Measurements from ENCODE around the gene CCT7.

CCT7 gene

DNA sequence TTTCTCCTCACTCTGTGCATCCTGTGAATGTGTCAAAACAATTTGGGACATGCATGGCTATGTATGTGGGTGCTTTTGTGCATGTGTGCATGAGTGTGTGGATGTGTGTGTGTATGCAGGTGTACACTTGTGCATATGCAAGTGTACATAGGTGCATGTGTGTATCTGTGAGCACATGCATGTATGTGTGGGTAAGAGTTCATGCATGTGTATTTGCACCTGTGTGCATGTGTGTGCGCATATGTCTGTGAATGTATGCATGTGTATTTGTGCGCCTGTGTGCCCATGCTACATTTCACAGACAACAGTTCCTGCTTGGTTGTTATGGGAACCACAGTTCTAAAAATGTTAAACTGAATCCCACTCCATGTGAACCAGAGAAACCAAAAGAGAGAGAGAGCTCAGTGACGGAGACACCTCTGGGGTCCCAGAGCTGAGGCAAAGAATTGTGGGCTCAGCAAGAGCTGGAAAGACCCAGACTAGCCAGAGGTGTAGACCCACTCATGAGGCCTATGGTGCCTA, 52.1 kb downstream of the CCT7 start:
- FAIRE-seq (no peak), DNase-seq (ENCODE audit: insufficient read length, low spot score) (no peak)
- TF ChIP-seq TAF1 (IDR thresholded peaks at IDR 0.05; ENCODE audit: low read depth, low read length), result no peak
- TF ChIP-seq POLR2A (IDR thresholded peaks at IDR 0.05; ENCODE audit: low read depth, low read length), result no peak
- no peak for TF ChIP-seq POU2F2 (IDR thresholded peaks at IDR 0.05; ENCODE audit: low read depth, low read length)
- TF ChIP-seq PAX5 (IDR thresholded peaks at IDR 0.05; ENCODE audit: insufficient read depth, low read length, severe bottlenecking), result no peak
- no peak for TF ChIP-seq SPI1 (IDR thresholded peaks at IDR 0.05; ENCODE audit: low read depth, low read length)
- TF ChIP-seq POLR2AphosphoS5 (IDR thresholded peaks at IDR 0.05; ENCODE audit: low read depth, low read length), result no peak

DNA sequence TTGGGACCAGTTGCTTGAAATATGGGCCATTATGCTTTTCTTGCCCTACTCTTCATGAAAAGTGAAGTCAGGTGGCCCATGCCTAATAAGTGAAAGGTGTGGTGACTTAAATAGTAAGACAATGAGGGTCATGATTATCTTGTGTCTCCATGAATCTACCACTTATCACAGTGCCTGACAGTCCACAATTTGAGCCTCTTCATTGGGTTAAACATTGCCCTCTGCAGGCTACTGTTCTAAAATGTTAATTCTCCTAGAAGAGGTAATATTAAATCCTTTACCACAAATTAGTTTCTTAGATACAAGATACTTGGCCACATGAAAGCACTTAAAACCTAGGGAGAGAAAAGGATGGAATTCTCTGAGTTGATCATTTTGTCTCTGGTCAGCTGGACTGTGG, 55.2 kb downstream of the CCT7 start:
- TF ChIP-seq TAF1 (IDR thresholded peaks at IDR 0.05; ENCODE audit: low read depth, low read length) (no peak), PAX5 (IDR thresholded peaks at IDR 0.05; ENCODE audit: insufficient read depth, low read length, severe bottlenecking) (no peak), POLR2AphosphoS5 (IDR thresholded peaks at IDR 0.05; ENCODE audit: low read depth, low read length) (no peak), POLR2A (IDR thresholded peaks at IDR 0.05; ENCODE audit: low read depth, low read length) (no peak), POU2F2 (IDR thresholded peaks at IDR 0.05; ENCODE audit: low read depth, low read length) (no peak), SPI1 (IDR thresholded peaks at IDR 0.05; ENCODE audit: low read depth, low read length) (no peak)
- no peak for DNase-seq (ENCODE audit: insufficient read length, low spot score)
- FAIRE-seq, result no peak

DNA sequence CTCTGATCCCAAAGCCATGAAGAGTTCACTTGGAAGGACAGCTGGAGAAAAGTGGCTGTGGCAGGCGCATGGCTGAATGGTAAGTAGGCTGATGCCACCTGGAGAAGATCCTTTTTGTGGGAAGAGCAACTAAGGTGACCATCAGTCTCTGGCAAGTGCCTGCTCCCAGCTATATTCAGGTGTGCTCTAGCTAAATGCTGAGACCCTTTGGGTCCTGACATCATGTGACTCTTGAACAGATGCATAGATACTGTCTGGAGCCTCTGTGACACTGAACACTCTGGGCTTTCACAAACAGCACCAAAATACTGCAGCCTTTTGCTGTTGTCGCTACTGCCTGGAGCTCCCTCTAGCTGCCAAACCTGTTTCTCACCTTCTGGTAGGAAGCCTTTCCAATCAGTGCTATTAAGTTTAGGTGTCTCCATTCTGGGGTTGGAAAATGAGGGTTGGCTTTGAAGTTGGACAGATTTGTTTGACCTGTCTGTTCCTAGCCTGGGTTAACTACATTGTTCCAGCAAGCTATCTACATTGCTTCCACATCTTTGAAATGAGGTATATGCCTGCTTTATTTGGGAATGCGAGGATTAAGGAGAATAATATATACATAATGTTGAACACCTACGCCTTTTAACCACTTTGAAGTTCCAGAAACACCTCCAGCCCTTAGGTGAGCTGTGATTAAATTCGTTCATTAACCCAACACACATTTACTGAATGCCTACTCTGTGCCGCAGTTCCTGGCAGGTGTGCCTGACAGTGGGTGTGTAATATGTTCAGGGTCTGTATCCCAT, 56.1 kb downstream of the CCT7 start:
- DNase-seq (ENCODE audit: insufficient read length, low spot score) (no peak), FAIRE-seq (peak; percentile 69)

DNA sequence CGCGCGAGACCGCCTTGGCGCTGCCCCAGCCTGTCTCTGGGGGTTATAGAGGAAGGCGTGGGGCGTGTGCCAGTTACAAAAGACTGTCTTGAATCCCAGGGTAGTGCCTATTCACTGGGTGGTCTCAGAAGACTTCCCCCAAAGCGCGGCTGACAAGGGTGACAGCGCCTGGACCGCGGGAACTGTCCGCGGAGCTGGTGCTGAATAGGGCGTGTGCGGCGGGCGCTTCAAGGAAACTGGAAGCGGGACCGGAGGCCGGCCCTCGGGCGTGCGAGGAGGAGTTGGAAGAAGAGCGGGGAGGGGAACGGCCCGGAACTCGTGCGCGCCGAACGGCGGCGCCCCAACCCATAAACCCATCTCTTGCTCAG, 57.0 kb downstream of the CCT7 start:
- FAIRE-seq, result no peak
- DNase-seq (ENCODE audit: insufficient read length, low spot score), result no peak
- TF ChIP-seq POLR2A (IDR thresholded peaks at IDR 0.05; ENCODE audit: low read depth, low read length), result no peak
- no peak for TF ChIP-seq POU2F2 (IDR thresholded peaks at IDR 0.05; ENCODE audit: low read depth, low read length)
- TF ChIP-seq POLR2AphosphoS5 (IDR thresholded peaks at IDR 0.05; ENCODE audit: low read depth, low read length), result no peak
- TF ChIP-seq PAX5 (IDR thresholded peaks at IDR 0.05; ENCODE audit: insufficient read depth, low read length, severe bottlenecking), result no peak
- TF ChIP-seq TAF1 (IDR thresholded peaks at IDR 0.05; ENCODE audit: low read depth, low read length), result no peak
- TF ChIP-seq SPI1 (IDR thresholded peaks at IDR 0.05; ENCODE audit: low read depth, low read length), result no peak

More for the DNA sequence above, 56.1 kb downstream of the CCT7 start:
- TF ChIP-seq POLR2A (IDR thresholded peaks at IDR 0.05; ENCODE audit: low read depth, low read length) (no peak), SPI1 (IDR thresholded peaks at IDR 0.05; ENCODE audit: low read depth, low read length) (no peak), POLR2AphosphoS5 (IDR thresholded peaks at IDR 0.05; ENCODE audit: low read depth, low read length) (no peak), PAX5 (IDR thresholded peaks at IDR 0.05; ENCODE audit: insufficient read depth, low read length, severe bottlenecking) (no peak), POU2F2 (IDR thresholded peaks at IDR 0.05; ENCODE audit: low read depth, low read length) (no peak), TAF1 (IDR thresholded peaks at IDR 0.05; ENCODE audit: low read depth, low read length) (no peak)

DNA sequence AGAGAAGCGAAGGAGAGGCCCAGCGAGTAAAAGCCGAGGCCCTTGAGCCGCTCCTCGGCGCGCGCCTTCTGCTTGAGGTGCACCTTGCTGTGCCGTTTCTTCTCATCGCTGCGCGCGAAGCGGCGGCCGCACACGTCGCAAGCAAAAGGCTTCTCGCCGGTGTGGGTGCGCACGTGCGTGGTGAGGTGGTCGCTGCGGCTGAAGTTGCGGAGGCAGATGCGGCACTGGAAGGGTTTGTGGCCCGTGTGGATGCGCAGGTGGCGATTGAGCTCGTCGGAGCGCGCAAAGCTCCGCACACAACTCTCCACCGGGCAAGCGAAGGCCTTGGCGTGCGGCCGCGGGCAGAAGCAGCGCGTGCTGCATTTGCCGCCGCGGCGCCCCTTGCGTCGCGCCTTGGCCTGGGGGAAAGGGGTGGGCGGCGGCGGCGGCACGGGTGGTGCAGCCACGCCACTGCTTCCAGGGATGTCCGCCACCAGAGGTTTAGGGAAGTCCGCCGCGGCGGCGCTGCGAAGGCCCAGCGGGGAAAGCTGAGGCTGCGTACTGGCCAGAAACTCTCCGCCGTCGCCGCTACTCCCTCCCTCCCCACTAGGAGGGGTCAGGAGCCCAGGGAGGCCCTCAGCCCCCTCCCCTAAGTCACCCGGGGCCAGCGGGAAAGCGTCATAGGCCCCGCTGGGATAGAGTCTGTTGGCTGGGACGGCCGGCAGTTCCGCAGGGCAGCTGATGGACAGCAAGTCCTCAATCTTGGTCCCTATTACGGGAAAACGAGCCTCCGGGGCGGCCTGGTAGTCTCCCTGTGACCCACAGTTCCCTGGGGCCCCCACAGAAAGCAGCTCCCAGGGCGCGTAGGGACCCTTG, 57.6 kb downstream of the CCT7 start:
- no peak for DNase-seq (ENCODE audit: insufficient read length, low spot score)
- FAIRE-seq, result no peak
- TF ChIP-seq SPI1 (IDR thresholded peaks at IDR 0.05; ENCODE audit: low read depth, low read length) (no peak), POLR2AphosphoS5 (IDR thresholded peaks at IDR 0.05; ENCODE audit: low read depth, low read length) (no peak), POU2F2 (IDR thresholded peaks at IDR 0.05; ENCODE audit: low read depth, low read length) (no peak), POLR2A (IDR thresholded peaks at IDR 0.05; ENCODE audit: low read depth, low read length) (no peak)

- TF ChIP-seq SPI1 (IDR thresholded peaks at IDR 0.05; ENCODE audit: low read depth, low read length) (no peak), POLR2A (IDR thresholded peaks at IDR 0.05; ENCODE audit: low read depth, low read length) (no peak), TAF1 (IDR thresholded peaks at IDR 0.05; ENCODE audit: low read depth, low read length) (no peak), POLR2AphosphoS5 (IDR thresholded peaks at IDR 0.05; ENCODE audit: low read depth, low read length) (no peak), PAX5 (IDR thresholded peaks at IDR 0.05; ENCODE audit: insufficient read depth, low read length, severe bottlenecking) (no peak), POU2F2 (IDR thresholded peaks at IDR 0.05; ENCODE audit: low read depth, low read length) (no peak)
- no peak for DNase-seq (ENCODE audit: insufficient read length, low spot score)
- FAIRE-seq, result no peak
These were observed 58.3 kb downstream of the CCT7 start for GRCh38 chr2:73292316-73292905.

DNA sequence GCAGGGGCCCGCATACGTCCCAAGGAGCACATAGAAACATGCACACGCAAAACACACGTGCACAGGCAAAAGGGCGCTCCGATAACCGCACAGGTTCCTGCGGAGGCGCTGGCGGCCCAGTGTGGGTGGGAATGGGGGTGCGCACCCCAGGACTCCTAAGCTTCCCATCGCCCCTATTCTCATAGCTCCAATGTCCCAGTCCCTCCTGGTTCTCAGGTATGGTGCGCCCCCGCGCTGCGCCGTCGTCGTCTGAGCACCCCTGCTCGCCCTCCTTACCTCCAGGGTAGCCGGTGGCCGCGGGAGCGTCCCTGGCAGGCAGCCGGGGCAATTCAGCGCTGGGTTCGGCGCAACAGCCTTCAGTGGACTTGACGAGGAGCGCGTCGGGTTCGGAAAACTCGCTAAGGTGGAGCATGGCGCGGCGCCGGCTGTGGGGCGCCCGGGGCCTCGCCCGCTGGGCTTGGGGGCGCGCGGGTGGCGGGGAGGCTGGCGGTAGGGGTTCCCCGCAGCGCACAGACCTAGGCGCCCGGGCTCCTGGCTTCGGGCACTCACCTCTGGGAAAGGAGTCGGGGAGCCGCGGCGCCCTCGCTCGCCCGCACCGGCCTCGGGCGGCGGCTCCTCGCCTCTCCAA, 58.9 kb downstream of the CCT7 start:
- TF ChIP-seq SPI1 (IDR thresholded peaks at IDR 0.05; ENCODE audit: low read depth, low read length) (no peak), POLR2AphosphoS5 (IDR thresholded peaks at IDR 0.05; ENCODE audit: low read depth, low read length) (no peak)
- no peak for DNase-seq (ENCODE audit: insufficient read length, low spot score)
- FAIRE-seq, result no peak

GRCh38 chr2:73293534-73294171, 59.5 kb downstream of the CCT7 start, which contains the start of gene EGR4:
EGR4 (minus strand) TSS chr2:73293548; CDS start chr2:73293317, 231 bp downstream.
- no peak for TF ChIP-seq POLR2AphosphoS5 (IDR thresholded peaks at IDR 0.05; ENCODE audit: low read depth, low read length)
- TF ChIP-seq PAX5 (IDR thresholded peaks at IDR 0.05; ENCODE audit: insufficient read depth, low read length, severe bottlenecking), result no peak
- no peak for TF ChIP-seq POLR2A (IDR thresholded peaks at IDR 0.05; ENCODE audit: low read depth, low read length)
- no peak for TF ChIP-seq SPI1 (IDR thresholded peaks at IDR 0.05; ENCODE audit: low read depth, low read length)
- no peak for TF ChIP-seq POU2F2 (IDR thresholded peaks at IDR 0.05; ENCODE audit: low read depth, low read length)
- no peak for TF ChIP-seq TAF1 (IDR thresholded peaks at IDR 0.05; ENCODE audit: low read depth, low read length)
- DNase-seq (ENCODE audit: insufficient read length, low spot score) (peak; percentile 94), FAIRE-seq (peak; percentile 99)

Data from GM12891 (cell line).